Measurements from ENCODE around the gene COASY.
A peak's percentile ranks its signal among the peaks of the same experiment; 100 is the strongest.

The COASY gene

DNA sequence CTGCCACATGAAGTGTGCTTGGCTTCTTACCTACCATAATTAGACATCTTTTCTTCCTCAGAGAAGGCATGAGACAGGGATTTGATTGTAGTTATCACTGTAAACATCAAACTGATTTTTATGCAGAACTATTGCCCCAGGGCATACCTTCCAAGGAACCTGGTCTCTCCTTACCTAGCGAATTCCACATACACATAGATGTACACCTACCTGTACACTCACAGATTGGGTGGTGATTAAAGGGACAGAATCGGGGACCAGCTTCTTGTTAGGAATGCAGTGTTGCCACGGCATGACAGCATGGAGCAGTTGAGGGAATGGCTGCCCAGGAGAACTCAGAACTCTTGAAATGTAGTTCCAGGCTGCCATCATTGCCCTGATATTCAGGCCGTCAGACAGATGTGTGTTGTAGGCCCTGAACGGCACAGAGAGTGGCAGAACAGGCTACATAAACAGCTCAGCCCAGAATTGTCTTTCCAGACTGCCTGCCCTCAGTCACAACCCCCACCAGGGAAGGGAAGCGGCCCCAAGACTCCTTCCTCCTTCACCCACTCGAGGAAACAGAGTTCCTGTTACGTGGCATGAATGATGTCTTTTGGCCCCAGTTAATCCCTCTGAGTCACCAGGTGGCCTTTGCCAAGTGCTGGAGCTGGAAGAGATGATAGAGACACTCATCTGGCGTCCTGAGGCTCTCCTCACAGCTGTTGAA, 43.7 kb upstream of the COASY start:
- H3K27ac ChIP-seq, result peak overlapping the region; percentile 40
- no peak for TF ChIP-seq ZFX (IDR thresholded peaks at IDR 0.05; ENCODE audit: borderline replicate concordance)
- no peak for TF ChIP-seq CTCF (IDR thresholded peaks at IDR 0.05)

- H3K27ac ChIP-seq, result peak overlapping the region; percentile 40
- TF ChIP-seq CTCF (IDR thresholded peaks at IDR 0.05), result no peak
- TF ChIP-seq ZFX (IDR thresholded peaks at IDR 0.05; ENCODE audit: borderline replicate concordance), result no peak
These were observed 43.0 kb upstream of the COASY start for GRCh38 chr17:42518755-42519545.

DNA sequence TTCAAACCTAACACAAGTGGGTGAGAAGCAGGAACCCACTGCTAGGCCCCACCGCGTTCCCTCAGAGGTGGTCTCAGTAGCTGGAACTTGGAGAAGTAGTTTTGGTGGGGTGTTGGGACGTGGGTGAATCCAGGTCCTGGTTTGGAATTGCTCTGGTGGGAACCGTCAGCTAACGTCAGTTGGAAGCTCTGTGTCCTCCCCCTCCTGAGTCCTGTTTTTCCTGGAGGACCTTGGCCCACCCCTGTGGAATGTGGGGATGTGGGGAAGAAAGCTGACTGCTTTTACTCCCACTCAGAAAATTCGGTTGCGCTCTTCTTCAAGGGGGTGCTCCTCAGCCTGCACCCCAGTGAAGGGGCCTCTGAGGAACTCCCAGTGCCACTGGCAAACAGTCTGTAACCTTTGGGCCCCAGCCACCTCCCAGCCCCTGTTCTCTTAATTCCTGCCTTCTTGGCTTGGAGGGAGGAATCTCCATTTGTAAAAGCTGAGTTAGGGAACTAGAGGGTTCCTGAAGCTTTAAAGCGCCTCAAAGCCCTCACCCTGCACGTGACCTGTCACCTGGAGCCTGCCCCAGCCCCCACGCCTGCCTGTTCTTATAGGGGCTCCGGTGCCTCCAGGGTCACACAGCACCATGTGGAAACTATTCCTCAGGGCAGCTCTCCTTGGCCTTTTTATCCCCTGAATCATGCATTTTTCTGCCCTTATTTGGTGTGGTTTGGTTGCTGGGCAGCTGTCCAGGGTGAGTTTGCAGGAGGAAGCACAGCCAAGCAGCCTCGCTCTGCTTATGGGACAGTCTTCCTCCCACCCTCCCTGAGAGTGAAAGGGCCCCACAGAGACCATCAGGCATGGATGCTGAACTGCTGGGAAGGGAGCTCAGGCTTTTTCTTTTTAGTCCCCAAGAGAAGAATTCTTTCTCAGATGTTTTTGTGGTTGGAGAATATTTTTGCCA, 42.1 kb upstream of the COASY start:
- TF ChIP-seq CTCF (IDR thresholded peaks at IDR 0.05) (no peak), ZFX (IDR thresholded peaks at IDR 0.05; ENCODE audit: borderline replicate concordance) (no peak)

DNA sequence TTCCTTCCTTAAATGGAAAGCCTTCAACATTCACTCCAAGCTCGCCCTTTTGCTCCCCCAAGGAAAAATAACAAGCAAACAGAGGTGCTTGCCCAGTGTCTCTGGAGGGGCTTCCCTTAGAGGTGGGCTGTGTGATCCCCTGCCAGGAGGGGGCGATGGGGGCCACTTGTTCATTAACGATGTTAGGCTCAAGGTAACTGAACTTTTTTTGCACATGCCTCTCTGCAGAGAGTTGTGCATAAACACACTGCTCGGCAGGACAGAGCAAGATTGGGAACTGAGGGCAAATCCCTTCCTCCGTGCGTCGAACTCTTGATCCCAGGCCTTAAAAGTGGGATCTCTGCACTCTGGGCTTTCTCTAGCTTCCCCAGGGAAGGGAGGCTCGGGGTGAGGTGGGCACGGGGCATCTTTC, 41.4 kb upstream of the COASY start:
- TF ChIP-seq CTCF (IDR thresholded peaks at IDR 0.05) (peak; percentile 35), ZFX (IDR thresholded peaks at IDR 0.05; ENCODE audit: borderline replicate concordance) (no peak)
- H3K27ac ChIP-seq, result no peak overlapping the region

More for the DNA sequence above, 42.1 kb upstream of the COASY start:
- H3K27ac ChIP-seq, result peak overlapping the region; percentile 7; the same call in 1 of the 2 replicates

DNA sequence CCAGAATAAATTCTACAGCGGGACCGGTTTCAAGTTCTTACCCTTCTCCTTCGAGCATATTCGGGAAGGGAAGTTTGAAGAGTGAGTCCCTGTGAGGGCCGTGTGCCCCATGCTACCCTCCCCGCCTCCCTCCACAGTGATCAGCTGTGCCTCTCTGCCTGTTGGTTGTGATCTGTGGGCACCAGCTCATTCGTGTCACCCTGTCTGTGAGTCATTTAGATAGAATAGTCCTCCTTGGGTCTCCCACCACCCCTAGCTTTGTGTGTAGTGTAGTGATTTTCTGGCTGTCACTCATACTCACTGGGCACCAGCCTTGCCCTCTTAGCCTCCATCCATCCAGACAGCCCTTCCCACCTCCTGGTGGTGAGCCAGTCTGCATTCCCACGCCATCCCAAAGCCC, 40.9 kb upstream of the COASY start:
- no peak overlapping the region for H3K27ac ChIP-seq
- TF ChIP-seq CTCF (IDR thresholded peaks at IDR 0.05) (no peak), ZFX (IDR thresholded peaks at IDR 0.05; ENCODE audit: borderline replicate concordance) (no peak)

GRCh38 chr17:42521666-42522262, 40.2 kb upstream of the COASY start:
- no peak for TF ChIP-seq ZFX (IDR thresholded peaks at IDR 0.05; ENCODE audit: borderline replicate concordance)
- no peak for TF ChIP-seq CTCF (IDR thresholded peaks at IDR 0.05)

More at GRCh38 chr17:42521666-42522262, 40.2 kb upstream of the COASY start:
- H3K27ac ChIP-seq, result no peak overlapping the region
